Daoy (cell line): ENCODE data around the gene POR. TPM values are rescaled to one million over a fixed set of nuclear protein-coding genes. Genes with fewer than 3 reads are reported as not detected.
"Not testable (repeated sequence)": the region's sequence is repeated elsewhere in the genome, so short reads cannot be mapped to it uniquely, and the experiment has no call there.

Experiments
- DNase-seq: peaks from one replicate; pipeline ENCODE4 v3.0.0-alpha.2; 2015; ENCODE audit warnings: low read depth
- total RNA-seq: library from RNA; depleted of rRNA; stranded (reverse); fragments of >200 nt; shearing (Covaris generic); gene quantifications from 2 replicates; pipeline ENCODE4 v1.2.3, GENCODE V29; 2014

POR gene
- total RNA-seq, 1 experiment from 2014 or later: 41.3 TPM

- no peak for DNase-seq
Measured at GRCh38 chr7:75885036-75885435, 29.9 kb upstream of the POR start.

- DNase-seq: no peak
Measured at GRCh38 chr7:75887669-75888369, 27.1 kb upstream of the POR start.

GRCh38 chr7:75888464-75889222 is 26.3 kb upstream of the POR start:
- DNase-seq: no peak

- DNase-seq: peak; percentile 7
Measured at GRCh38 chr7:75889223-75889825, 25.6 kb upstream of the POR start.

GRCh38 chr7:75889826-75890225 is 25.1 kb upstream of the POR start:
- DNase-seq: peak; percentile 83

GRCh38 chr7:75891237-75891636 is 23.7 kb upstream of the POR start:
- peak; percentile 10 for DNase-seq

GRCh38 chr7:75891815-75892411 is 23.0 kb upstream of the POR start:
- DNase-seq: no peak

- DNase-seq: peak; percentile 60
Measured at GRCh38 chr7:75892634-75893272, 22.2 kb upstream of the POR start.

GRCh38 chr7:75896803-75897327 is 18.1 kb upstream of the POR start:
- DNase-seq: no peak

GRCh38 chr7:75900617-75901315 is 14.2 kb upstream of the POR start:
- no peak for DNase-seq

GRCh38 chr7:75905785-75906604 is 9.0 kb upstream of the POR start:
- DNase-seq: peak; percentile 42

- no peak for DNase-seq
Measured at GRCh38 chr7:75906991-75907667, 7.8 kb upstream of the POR start.

- DNase-seq: not testable (repeated sequence)
Measured at GRCh38 chr7:75907668-75908039, 7.3 kb upstream of the POR start.

GRCh38 chr7:75909521-75910132 is 5.3 kb upstream of the POR start:
- no peak for DNase-seq

- DNase-seq: not testable (repeated sequence)
Measured at GRCh38 chr7:75911186-75911585, 3.8 kb upstream of the POR start.

- no peak for DNase-seq
Measured at GRCh38 chr7:75913437-75913836, 1.5 kb upstream of the POR start.

GRCh38 chr7:75914169-75914654 is 743 bp upstream of the POR start:
- DNase-seq: no peak

- DNase-seq: no peak
Measured at GRCh38 chr7:75915416-75916156, 631 bp downstream of the POR start.
